Measurements from ENCODE around the gene SULT1A2.
"Not testable (repeated sequence)": the region's sequence is repeated elsewhere in the genome, so short reads cannot be mapped to it uniquely, and the experiment has no call there.

- not testable (repeated sequence) for TF ChIP-seq RAD21 (conservative IDR thresholded peaks at IDR 0.05 in 1 of 2, IDR thresholded peaks at IDR 0.05 in 1 of 2); REST (IDR thresholded peaks at IDR 0.05); EP300 (IDR thresholded peaks at IDR 0.05); CTCF (IDR thresholded peaks at IDR 0.05); ATOH8 (CRISPR knock-in tag; IDR thresholded peaks at IDR 0.05; ENCODE audit: low read depth); NPAS2 (CRISPR knock-in tag; IDR thresholded peaks at IDR 0.05; ENCODE audit: borderline replicate concordance); CHD2 (IDR thresholded peaks at IDR 0.05; ENCODE audit: low read length, partially characterized antibody); ELK1 (IDR thresholded peaks at IDR 0.05; ENCODE audit: low read depth, low read length); NR3C1 (IDR thresholded peaks at IDR 0.05); E2F6 (IDR thresholded peaks at IDR 0.05; ENCODE audit: borderline replicate concordance, low read depth)
Observed at GRCh38 chr16:28614561-28614960, 17.7 kb upstream of the SULT1A2 start.
